ENCODE data around the gene ELL.

ELL gene

GRCh38 chr19:18439910-18440237, 82.0 kb downstream of the ELL start:
- Histone ChIP-seq H3K4me3 (replicated peaks; ENCODE audit: insufficient read depth, low read length) (no peak overlapping the region), H3K27ac (replicated peaks) (no peak overlapping the region), H3K27me3 (ENCODE audit: insufficient read depth, poor library complexity, severe bottlenecking) (peaks cover 4% of the 10 kb centered on the region)
- no peak for DNase-seq (ENCODE audit: low read depth in 1 of 2, low spot score in 1 of 2)
- TF ChIP-seq CTCF (IDR thresholded peaks at IDR 0.05; ENCODE audit: insufficient read depth, low read length): no peak
- TF ChIP-seq SPI1 (IDR thresholded peaks at IDR 0.05; ENCODE audit: borderline replicate concordance, low read depth): no peak
- no peak for TF ChIP-seq REST (IDR thresholded peaks at IDR 0.05; ENCODE audit: insufficient replicate concordance, low read depth)
- no peak for TF ChIP-seq POLR2AphosphoS5 (IDR thresholded peaks at IDR 0.05; ENCODE audit: low read depth)
- no peak for TF ChIP-seq GABPA (IDR thresholded peaks at IDR 0.05; ENCODE audit: low read depth)

- H3K27ac ChIP-seq (replicated peaks): no peak overlapping the region
- H3K27me3 ChIP-seq (ENCODE audit: insufficient read depth, poor library complexity, severe bottlenecking): peaks cover 4% of the 10 kb centered on the region
- TF ChIP-seq REST (IDR thresholded peaks at IDR 0.05; ENCODE audit: insufficient replicate concordance, low read depth) (no peak), GABPA (IDR thresholded peaks at IDR 0.05; ENCODE audit: low read depth) (no peak), POLR2AphosphoS5 (IDR thresholded peaks at IDR 0.05; ENCODE audit: low read depth) (no peak), SPI1 (IDR thresholded peaks at IDR 0.05; ENCODE audit: borderline replicate concordance, low read depth) (no peak), CTCF (IDR thresholded peaks at IDR 0.05; ENCODE audit: insufficient read depth, low read length) (no peak)
- DNase-seq (ENCODE audit: low read depth in 1 of 2, low spot score in 1 of 2): no peak
- H3K4me3 ChIP-seq (replicated peaks; ENCODE audit: insufficient read depth, low read length): no peak overlapping the region
These were observed 82.6 kb downstream of the ELL start for GRCh38 chr19:18439025-18439909.

GRCh38 chr19:18438331-18439024, 83.4 kb downstream of the ELL start:
- TF ChIP-seq GABPA (IDR thresholded peaks at IDR 0.05; ENCODE audit: low read depth) (no peak), SPI1 (IDR thresholded peaks at IDR 0.05; ENCODE audit: borderline replicate concordance, low read depth) (no peak), CTCF (IDR thresholded peaks at IDR 0.05; ENCODE audit: insufficient read depth, low read length) (no peak), REST (IDR thresholded peaks at IDR 0.05; ENCODE audit: insufficient replicate concordance, low read depth) (no peak), POLR2AphosphoS5 (IDR thresholded peaks at IDR 0.05; ENCODE audit: low read depth) (no peak)
- H3K4me3 ChIP-seq (replicated peaks; ENCODE audit: insufficient read depth, low read length): no peak overlapping the region
- no peak for DNase-seq (ENCODE audit: low read depth in 1 of 2, low spot score in 1 of 2)
- no peak overlapping the region for H3K27ac ChIP-seq (replicated peaks)
- peaks cover 4% of the 10 kb centered on the region for H3K27me3 ChIP-seq (ENCODE audit: insufficient read depth, poor library complexity, severe bottlenecking)

Data from HL-60 (cell line).